GM21529 (cell line): ENCODE results near the gene ASGR2.

ENCODE experiments used
- ATAC-seq: cut with Tn5 transposase; IDR thresholded peaks from one replicate; pipeline ENCODE4 v1.9.1; 2021; ENCODE audit not compliant: unreplicated experiment

Gene ASGR2

GRCh38 chr17:7067198-7067597 lies 47.4 kb downstream of the ASGR2 start:
- ATAC-seq: no peak

GRCh38 chr17:7064261-7064660 lies 50.4 kb downstream of the ASGR2 start:
- no peak for ATAC-seq

- no peak for ATAC-seq
Measured at GRCh38 chr17:7063518-7064094, 51.0 kb downstream of the ASGR2 start.

GRCh38 chr17:7060165-7060891 lies 54.3 kb downstream of the ASGR2 start:
- no peak for ATAC-seq

- no peak for ATAC-seq
Measured at GRCh38 chr17:7058831-7059447, 55.7 kb downstream of the ASGR2 start.

GRCh38 chr17:7056386-7056785 lies 58.2 kb downstream of the ASGR2 start:
- ATAC-seq: no peak
